Subcutaneous adipose tissue (tissue), 4 donors: Measurements from ENCODE around the gene CADM3. TPM values are rescaled to one million over a fixed set of nuclear protein-coding genes. Genes with fewer than 3 reads are reported as not detected.

ENCODE experiments used
- total RNA-seq, 4 donors: library from RNA; depleted of rRNA; stranded (reverse); fragments of >200 nt; gene quantifications; one replicate each; pipeline ENCODE4 v1.1.0, GENCODE V29; 2016
- TF ChIP-seq, protein P1 (sequence below): fragments of 450-650 bp; IDR thresholded peaks from one replicate; pipeline ENCODE4 v1.5.1; 2016; ENCODE audit warnings: low read depth, mild to moderate bottlenecking, control low read depth, antibody characterized with exemption, moderate library complexity

CADM3 gene, protein sequence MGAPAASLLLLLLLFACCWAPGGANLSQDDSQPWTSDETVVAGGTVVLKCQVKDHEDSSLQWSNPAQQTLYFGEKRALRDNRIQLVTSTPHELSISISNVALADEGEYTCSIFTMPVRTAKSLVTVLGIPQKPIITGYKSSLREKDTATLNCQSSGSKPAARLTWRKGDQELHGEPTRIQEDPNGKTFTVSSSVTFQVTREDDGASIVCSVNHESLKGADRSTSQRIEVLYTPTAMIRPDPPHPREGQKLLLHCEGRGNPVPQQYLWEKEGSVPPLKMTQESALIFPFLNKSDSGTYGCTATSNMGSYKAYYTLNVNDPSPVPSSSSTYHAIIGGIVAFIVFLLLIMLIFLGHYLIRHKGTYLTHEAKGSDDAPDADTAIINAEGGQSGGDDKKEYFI
- total RNA-seq, result 10 to 100 TPM in 2 of 4 donors, 1 to 10 TPM in 2; 2.8 to 19.7 (median 8.0) TPM

DNA sequence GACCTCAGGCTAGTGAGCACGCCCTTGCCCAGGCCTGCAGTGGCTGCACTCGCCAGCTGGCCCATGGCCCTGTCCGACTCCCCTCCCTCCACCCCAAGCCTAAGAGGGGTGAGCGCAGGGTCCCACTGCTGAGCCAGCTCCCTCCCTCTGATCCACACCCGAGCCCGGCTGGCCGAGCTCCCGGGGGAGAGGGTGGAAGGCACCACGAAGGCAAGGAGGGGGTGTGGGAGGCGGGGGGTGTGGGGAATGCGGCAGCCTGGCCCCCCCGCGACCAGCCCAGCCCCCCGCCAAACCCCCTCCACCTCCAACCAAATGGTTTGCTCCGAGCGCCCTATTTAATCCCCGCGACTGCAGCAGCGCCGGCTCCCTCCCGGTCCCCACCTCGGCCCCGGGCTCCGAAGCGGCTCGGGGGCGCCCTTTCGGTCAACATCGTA is at the start of gene CADM3:
TSS of gene CADM3 (plus strand) at position 362 of the 434 bp plus-strand sequence. CDS start 151 bp downstream, outside the sequence.
- TF ChIP-seq, protein P1, sequence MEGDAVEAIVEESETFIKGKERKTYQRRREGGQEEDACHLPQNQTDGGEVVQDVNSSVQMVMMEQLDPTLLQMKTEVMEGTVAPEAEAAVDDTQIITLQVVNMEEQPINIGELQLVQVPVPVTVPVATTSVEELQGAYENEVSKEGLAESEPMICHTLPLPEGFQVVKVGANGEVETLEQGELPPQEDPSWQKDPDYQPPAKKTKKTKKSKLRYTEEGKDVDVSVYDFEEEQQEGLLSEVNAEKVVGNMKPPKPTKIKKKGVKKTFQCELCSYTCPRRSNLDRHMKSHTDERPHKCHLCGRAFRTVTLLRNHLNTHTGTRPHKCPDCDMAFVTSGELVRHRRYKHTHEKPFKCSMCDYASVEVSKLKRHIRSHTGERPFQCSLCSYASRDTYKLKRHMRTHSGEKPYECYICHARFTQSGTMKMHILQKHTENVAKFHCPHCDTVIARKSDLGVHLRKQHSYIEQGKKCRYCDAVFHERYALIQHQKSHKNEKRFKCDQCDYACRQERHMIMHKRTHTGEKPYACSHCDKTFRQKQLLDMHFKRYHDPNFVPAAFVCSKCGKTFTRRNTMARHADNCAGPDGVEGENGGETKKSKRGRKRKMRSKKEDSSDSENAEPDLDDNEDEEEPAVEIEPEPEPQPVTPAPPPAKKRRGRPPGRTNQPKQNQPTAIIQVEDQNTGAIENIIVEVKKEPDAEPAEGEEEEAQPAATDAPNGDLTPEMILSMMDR, result no peak

DNA sequence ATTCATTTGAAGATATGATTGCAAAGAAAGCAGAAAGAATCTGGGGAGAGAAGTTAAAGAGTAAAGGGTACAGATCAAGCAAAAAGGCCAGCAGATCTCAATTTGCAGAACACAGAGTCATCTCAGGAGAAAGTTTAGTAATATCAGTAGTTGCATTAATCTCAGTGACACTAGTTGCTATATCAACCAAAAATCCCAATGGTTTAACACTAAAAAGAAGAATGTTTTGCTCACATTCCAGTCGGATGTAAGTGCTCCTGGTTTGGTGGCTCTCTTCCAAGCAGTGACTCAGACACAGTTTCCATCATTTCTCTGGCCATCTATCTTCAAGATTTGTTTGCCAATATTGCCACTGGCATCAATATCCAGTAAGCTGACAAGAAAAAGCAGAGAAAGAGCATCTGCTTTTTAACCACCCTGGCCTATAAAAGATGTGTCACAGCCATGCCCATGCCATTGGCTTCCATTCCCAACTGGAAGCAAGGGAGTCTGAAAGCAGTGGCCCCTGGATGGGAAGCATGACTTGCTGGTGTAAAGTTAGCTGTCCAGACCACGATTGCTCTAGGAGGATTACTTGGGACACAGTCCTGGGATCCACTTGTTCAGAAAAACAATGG is 49.3 kb upstream of the CADM3 start:
- TF ChIP-seq, protein P1, result no peak

DNA sequence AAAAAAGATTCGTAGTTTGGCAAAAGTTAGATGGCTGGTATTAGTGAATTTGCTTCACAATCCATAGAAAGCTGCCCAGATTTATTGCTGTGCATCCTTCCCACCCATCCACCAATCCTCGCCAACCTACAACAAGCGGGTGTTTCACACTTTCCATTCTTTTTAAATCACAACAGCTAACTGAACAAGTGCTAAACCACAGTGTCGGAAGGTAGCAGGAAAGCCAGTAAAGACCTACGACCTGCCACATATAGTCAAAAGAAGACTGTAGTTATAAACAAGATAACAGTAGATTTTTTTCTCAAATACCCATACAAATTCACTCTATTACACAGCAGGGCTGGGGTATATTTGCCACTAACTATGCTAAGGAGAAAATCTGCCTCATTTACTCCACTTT is 47.8 kb upstream of the CADM3 start:
- TF ChIP-seq, protein P1, result no peak

DNA sequence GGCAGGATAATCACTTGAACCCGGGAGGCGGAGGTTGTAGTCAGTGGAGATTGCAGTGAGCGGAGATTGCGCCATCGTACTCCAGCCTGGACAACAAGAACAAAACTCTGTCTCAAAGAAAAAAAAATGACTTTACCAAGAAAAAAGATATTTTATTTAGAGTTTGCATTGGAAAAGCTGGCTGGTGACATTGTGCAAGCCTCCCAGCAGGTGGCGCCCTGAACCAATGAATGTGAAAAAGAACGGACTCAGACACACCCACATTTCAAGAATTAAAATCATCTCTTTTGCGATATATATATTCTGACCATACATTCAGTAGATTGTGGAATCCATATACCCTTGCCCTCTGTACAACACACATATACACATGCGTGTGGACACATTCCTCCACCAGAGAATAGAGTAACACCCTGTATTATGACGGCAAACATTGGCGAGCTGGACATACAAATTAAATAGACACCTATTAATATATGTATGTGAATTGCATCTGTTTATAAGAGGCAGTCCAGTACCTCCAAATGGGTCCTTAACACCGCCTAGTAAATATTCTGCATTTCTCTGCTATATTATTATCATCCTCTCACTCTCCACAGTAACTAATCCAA is 39.0 kb upstream of the CADM3 start:
- TF ChIP-seq, protein P1, result no peak

DNA sequence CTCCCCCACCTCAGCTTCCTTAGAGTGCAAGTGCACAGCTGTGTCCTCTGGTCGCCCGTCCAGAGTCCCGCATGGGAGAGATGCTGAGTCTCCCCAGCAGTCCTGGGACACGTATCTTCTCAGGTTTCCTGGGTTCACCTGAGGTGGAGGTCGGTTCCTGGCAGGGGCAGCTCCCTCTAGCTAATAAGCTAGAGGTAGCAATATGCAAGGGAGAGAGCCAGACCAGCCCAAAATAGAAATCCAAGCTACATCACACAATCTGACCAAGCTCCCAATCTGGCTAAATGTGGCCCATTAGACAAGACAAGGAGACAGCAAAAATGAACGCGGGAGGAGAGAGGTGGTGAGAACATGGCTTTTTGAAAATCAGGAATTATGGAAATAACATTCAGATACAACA is 30.9 kb upstream of the CADM3 start:
- TF ChIP-seq, protein P1, result no peak

DNA sequence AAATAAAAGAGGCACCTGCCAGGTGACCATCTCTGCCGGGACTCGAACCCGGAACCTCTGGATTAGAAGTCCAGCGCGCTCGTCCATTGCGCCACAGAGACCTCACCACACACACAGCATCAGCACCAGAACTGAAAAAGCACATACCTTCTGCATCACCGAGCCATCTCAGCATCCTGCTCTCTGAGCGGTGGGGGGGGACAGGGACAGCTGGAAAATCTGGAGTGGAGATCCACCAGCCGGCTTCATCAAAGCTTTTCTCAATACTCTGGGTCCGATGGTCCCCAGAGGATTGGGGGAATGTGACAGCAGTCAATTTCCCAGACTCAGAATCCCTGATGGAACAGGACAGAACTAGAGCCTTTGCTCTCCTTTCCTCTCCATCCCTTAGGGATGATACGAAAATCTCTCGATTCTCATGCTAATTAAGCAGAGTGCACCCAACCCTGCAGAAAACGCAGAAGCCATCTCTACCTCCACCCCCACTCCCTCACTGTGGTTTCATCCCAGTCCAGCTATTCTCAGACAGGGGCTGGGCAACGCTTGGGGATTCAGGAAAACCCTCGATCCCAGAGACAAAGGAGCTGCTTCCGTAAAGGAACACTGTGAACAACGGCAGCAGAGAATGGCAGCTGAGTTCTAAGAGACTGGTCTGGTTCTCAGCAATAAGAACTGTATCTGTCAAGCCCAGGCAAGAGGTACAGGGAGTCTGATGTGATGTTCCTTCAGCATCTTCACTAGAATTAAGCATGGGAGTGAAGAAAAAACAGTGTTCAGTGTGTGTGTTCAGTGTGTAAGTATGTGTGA is 29.6 kb upstream of the CADM3 start:
- TF ChIP-seq, protein P1, result no peak

DNA sequence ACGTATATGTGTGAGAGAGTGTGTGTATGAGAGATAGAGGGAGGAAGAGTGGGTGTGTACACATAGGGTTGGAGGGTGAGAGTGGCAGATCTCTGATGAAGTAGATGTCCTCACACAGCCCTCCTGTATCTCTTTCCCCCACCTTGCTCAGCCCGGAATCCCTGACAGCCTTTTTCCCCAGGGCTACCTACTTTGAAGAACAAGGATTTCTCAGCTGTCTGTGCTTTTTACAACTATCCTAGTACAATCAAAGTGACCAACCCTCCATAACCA is 29.1 kb upstream of the CADM3 start:
- TF ChIP-seq, protein P1, result no peak
